KG1 (cell line): Measurements from ENCODE around the gene GFI1B.
"Not testable (repeated sequence)": the region's sequence is repeated elsewhere in the genome, so short reads cannot be mapped to it uniquely, and the experiment has no call there.

Experiments
- DNase-seq: peaks from one replicate; lab custom pipeline; 2025; lab: John Stamatoyannopoulos, UW

Gene GFI1B

DNA sequence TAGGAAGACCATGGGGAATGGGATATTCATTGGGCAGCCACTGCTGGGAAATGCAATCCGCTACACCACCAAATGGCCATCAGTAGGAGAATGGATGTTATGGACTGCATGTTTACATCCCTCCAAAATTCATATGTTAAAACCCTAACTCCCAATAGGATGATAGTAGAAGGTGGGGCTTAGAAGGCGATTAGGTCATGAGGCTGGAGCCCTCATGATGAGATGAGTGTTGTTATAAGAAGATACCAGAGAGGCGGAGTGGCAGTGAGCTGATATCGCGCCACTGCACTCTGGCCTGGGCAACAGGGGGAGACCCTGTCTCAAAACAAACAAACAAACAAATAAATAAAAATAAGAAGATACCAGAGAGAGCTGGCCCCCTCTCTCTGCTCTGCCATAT is 36.2 kb downstream of the GFI1B start:
- no peak for DNase-seq

DNA sequence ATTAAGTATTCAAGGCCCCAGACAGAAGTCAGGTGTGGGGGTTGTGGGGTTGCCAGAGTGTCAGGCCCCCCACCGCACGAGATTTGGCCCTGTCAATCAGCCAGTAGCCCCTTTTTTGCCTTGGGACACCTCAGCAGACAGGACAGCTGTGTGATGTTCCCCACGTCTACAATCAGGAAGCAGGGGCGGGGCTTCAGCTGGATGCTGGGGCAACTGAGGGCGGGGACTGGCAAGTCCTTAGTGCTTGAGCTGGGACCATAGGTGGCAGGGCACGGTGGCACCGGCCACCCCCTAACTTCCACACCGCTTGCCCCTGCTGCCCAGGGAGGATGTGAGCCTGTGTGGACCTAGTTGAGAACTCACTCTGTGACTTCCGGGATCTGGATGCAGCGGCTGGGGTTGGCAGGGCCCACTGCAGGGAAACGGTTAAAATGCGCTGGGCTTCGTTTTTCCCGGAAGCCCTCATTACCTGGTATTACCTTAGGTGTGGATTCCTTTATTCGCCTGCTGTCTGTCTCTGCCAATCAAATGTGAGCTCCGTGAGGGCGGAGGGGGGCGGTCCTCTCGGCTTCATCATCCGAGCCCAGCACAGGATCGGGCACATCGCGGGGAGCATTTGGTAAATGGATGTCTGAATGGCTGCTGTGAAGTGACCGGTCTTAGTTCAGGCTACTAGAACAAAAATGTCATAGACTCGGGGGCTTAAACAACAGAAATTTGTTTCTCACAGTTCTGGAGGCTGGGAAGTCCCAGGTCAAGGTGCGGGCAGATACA is 44.8 kb downstream of the GFI1B start:
- no peak for DNase-seq

DNA sequence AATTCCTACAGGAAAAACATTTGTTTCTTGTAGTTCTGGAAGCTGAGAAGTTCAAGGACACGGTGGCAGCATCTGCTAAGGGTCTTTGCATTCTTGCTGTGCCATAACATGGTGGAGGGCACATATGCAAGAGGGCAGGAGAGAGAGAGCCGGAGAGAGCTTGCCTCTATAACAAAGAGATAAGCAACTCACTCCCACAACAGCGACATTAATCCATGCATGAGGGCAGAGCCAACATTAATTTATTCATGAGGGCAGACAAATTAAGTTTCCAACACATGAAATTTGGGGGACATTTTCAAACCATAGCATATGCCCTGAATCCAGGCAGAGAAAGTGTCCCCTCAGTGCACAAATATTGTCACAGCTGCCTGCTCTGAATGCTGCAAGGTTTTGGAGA is 47.9 kb downstream of the GFI1B start:
- no peak for DNase-seq

DNA sequence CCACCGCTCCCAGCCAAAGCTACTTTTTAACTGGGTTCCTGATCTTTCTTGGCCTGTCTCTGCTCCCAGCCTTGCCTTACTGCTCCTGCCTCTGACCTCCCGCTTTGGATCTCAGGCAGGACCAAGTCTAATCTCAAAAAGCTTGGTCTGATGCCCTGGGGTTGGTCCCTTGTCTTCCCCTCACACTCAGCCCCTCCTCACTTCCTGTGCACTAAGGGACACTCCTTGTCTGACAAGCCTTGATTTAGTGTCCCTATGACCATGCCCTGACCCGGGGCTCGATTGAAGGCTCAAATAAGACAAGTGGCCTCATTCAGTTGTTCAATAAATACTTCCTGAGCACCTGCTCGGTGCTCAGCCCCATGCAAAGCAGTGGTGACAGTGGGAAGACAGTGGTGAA is 48.6 kb downstream of the GFI1B start:
- DNase-seq, result no peak

DNA sequence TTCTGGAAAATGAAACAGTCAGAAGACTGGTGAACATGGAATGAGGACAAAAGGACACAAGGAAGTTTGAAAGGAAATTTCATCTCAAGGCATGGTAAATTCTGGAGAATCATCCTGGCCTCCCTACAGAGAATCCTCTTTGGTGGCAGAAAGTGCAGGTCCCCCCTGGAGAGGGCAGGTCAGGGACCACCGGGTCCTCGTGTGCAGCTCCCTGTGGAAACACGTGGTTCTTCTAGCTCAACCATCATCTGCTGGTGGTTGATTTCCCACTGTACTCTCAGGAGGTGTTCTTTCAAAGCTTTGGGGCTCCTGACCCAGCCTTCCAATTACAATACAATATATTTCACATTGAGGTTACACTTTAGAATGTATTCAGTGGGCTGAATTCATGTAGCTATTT is 49.7 kb downstream of the GFI1B start:
- DNase-seq, result no peak

DNA sequence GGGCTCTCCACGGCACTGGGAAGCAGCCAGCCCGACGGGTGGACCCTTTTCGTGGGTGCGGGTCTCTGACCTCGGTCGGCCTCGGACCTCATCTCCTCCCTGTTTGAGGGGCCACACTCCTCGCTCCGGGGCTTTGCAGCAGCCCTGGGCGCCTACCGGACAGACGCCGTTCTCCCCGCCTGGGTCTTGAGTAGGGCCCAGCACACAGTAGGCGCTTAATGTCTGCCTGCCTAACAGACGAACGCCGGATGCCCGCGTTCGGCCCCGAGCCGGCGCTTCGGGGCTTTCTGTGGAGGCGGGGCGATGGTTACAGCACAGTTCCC is 51.5 kb downstream of the GFI1B start:
- no peak for DNase-seq

DNA sequence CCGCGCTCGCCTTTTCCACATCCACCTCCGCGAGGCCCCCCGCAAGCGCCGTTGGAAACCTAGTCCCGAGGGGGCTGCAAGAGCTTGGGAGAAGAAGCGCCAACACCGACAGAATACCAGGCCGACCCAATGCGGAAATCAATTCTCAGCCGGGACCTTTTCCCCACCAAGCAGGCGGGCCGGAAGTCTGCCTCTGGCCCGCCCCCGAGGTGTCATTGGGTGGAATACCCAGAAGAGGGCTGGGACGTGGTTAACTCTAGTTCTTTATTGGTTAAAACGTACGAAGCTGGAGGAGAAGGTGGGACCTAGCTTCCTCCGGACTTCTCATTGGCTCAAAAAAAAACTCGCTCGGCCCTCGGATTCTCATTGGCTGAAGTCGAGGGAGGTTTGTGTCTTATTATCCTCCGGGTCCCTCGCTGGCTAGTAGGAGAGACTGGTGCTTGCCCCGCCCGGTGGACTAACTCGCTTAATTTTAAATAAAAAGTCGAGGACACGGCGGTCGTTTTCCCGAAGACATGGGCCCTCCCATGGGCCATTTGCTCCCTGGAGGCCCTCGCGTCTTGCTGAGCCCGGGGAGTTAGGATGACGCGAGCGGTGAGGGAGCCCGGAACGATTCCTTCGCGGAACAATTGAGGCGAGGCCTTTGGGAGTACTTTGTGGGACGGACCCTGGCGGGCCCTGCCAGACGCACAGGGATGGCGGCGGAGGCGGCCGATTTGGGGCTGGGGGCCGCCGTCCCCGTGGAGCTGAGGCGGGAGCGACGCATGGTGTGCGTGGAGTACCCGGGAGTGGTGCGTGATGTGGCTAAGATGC is 52.0 kb downstream of the GFI1B start, which contains the start of gene GTF3C5:
TSS of gene GTF3C5 (plus strand) at position 681 of the 813 bp plus-strand sequence. CDS start at position 696, 15 bp downstream.
- DNase-seq, result peak; percentile 97

DNA sequence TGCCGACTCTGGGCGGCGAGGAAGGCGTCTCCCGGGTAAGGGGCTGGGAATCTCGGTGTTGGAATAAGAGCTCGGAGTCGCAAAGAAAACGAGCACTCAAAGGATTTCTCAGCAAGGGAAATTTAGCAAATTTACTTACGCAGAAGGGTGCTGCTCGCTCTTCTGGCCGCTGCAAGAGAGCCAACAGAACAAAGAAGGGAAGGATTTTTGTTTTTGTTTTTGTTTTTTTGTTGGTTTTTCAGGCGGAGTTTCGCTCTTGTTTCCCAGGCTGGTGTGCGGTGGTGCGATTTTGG is 52.6 kb downstream of the GFI1B start:
- DNase-seq, result no peak

DNA sequence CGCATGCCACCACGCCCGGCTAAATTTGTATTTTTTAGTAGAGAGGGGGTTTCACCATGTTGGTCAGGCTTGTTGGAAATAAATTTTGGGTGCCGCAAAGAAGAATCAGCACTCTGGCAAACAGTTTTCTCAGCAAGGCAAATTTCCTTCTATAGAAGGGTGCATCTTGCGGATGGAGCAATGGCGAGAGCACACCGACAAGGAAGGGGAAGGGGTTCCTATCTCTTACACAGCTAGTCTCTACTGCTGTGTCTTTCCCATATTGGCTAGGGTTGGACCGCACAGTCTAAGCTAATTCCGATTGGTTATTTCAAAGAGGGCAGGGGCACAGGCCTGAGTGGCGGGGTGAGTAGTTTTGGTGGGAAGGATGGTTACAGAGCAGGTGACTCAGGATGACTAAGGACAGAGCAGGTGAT is 53.0 kb downstream of the GFI1B start:
- no peak for DNase-seq

DNA sequence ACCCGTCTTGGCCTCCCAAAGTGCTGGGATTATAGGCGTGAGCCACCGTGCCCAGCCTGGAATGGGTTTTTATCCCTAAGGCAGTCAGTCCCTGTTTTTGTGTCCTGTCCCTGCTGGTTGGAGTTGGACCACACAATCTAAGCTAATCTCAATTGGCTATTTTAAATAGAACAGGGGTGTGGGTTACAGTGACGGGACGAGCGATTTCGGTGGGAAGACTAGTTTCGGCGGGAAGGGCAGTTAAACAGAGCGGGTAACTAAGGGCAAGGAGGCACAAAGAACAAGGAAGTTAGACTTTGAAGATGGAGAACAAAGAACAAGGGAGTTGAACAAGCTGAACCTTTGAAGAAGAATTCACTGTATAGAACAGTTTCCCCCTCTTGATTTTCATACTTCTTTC is 53.7 kb downstream of the GFI1B start:
- no peak for DNase-seq

DNA sequence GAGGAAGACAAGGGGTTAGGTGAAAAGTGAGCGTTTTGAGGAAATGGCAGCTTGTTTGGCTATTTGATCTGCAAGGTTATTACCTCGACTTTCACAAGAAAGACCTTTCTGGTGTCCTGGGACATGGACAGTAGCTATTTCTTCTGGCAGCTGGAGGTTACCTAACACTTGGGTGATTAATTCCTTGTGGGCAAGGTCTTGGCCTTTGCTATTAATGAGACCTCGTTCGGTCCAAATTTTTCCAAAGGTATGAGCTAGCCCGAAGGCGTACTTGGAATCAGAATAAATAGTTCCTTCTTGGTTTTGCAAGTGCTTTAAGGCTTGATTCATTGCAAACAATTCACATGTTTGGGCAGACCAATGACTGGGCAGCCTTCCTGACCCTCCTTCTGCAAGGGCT is 57.2 kb downstream of the GFI1B start:
- DNase-seq, result no peak

DNA sequence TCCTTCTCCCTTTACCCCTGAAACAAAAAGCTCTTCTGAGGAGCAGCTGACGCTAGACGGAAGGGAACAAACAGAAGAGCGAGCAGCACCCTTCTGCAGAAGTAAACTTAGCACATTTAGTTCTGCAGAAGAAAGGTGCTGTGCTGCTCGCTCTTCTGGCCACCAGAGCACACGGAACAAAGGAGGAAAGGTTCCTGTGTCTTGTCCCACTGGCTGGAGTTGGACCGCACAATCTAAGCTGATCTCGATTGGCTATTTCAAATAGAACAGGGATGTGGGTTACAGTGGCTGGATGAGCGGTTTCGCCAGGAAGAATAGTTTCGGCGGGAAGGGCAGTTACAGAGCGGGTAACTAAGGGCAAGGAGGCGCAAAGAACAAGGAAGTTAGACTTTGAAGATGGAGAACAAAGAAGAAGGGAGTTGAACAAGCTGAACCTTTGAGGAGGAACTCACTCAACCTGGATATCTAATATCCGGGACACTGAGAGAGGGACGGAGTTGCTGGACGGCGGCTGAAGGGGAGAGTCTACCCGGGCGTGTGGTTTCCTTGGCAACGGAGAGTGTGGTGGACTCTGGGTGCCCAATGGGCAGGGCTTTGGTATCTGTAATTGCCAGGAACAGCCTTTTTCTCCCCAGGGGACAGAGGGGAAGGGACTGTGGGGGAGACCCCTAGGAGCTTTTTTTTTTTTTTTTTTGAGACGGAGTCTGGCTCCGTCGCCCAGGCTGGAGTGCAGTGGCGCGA is 59.5 kb downstream of the GFI1B start:
- no peak for DNase-seq

DNA sequence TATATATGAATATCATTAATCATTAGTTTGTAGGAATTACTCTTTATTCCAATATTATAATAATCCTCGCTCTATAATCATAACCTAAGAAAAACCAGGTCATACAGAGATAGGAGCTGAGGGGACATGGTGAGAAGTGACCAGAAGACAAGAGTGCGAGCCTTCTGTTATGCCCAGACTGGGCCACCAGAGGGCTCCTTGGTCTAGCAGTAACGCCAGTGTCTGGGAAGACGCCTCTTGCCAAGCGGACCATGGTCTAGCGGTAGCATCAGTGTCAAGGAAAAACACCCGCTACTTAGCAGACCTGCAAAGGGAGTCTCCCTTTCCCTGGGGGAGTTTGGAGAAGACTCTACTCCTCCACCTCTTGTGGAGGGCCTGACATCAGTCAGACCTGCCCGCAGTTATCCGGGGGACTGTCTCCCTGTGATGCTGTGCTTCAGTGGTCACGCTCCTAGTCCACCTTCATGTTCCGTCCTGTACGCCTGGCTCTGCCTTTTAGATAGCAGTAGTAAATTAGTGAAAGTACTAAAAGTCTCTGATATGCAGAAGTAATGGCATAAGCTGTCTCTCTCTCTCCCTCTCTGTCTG is 62.5 kb downstream of the GFI1B start:
- not testable (repeated sequence) for DNase-seq
